CD4-positive, alpha-beta memory T cell (primary cell): ENCODE results near the gene GBE1. TPM values are rescaled to one million over a fixed set of nuclear protein-coding genes. Genes with fewer than 3 reads are reported as not detected.

Source experiments
- CTCF ChIA-PET: fragments of 350-600 bp; sonication (Branson Sonifier 250); formaldehyde crosslinking; loops from one replicate; lab custom pipeline; 2021; ENCODE audit warnings: inconsistent platforms; ENCODE audit not compliant: partially characterized antibody; lab: Charles Lee
- POLR2A ChIA-PET: fragments of 350-600 bp; sonication (Branson Sonifier 250); formaldehyde crosslinking; loops from one replicate; lab custom pipeline; 2021; ENCODE audit not compliant: partially characterized antibody; lab: Charles Lee
- DNase-seq, 5 donors: peaks; one replicate each; pipeline versions ENCODE4 v3.0.0 to v3.0.0-alpha.2; 2020 to 2022; ENCODE audit warnings: mixed read lengths in 1 of 5
- H3K27ac ChIP-seq: one replicate; pipeline ENCODE4 v1.7.0; 2013; ENCODE audit warnings: low read depth, low read length
- H3K27me3 ChIP-seq: 2 replicates; pipeline ENCODE4 v1.7.0; 2013; ENCODE audit warnings: mild to moderate bottlenecking, low read length, moderate library complexity; ENCODE audit not compliant: insufficient read depth
- H3K36me3 ChIP-seq: 2 replicates; pipeline ENCODE4 v1.7.0; 2013; ENCODE audit warnings: mild to moderate bottlenecking, low read length, moderate library complexity; ENCODE audit not compliant: insufficient read depth
- H3K4me1 ChIP-seq: 2 replicates; pipeline ENCODE4 v1.7.0; 2013; ENCODE audit warnings: mild to moderate bottlenecking, low read length, moderate library complexity; ENCODE audit not compliant: insufficient read depth
- H3K4me3 ChIP-seq, 2 donors: one replicate each; pipeline ENCODE4 v1.7.0; 2013; ENCODE audit warnings: low read length in 2 of 2, mild to moderate bottlenecking in 1 of 2
- H3K9me3 ChIP-seq, 2 donors: one replicate each; pipeline ENCODE4 v1.7.0; 2013; ENCODE audit warnings: low read length in 2 of 2, control low read depth in 1 of 2; ENCODE audit not compliant: control insufficient read depth in 1 of 2
- H3K27ac Mint-ChIP-seq, 7 donors: one replicate each; pipeline ENCODE4 v1.8.0; 2020 to 2021; ENCODE audit warnings: mixed read lengths in 7 of 7, mild to moderate bottlenecking in 6 of 7, inconsistent platforms in 3 of 7, moderate library complexity in 3 of 7
- H3K27me3 Mint-ChIP-seq, 2 donors: one replicate each; pipeline ENCODE4 v1.8.0; 2020 to 2021; ENCODE audit warnings: mixed read lengths in 2 of 2
- H3K36me3 Mint-ChIP-seq, 2 donors: one replicate each; pipeline ENCODE4 v1.8.0; 2020 to 2021; ENCODE audit warnings: mixed read lengths in 2 of 2, inconsistent platforms in 1 of 2, mild to moderate bottlenecking in 1 of 2
- H3K4me1 Mint-ChIP-seq, 4 donors: one replicate each; pipeline ENCODE4 v1.8.0; 2020 to 2021; ENCODE audit warnings: mixed read lengths in 4 of 4, mild to moderate bottlenecking in 1 of 4
- H3K4me3 Mint-ChIP-seq, 8 donors: one replicate each; pipeline ENCODE4 v1.8.0; 2020 to 2021; ENCODE audit warnings: mixed read lengths in 8 of 8, mild to moderate bottlenecking in 7 of 8, moderate library complexity in 6 of 8, inconsistent platforms in 3 of 8
- H3K9me3 Mint-ChIP-seq, 8 donors: one replicate each; pipeline ENCODE4 v1.8.0; 2020 to 2021; ENCODE audit warnings: mixed read lengths in 8 of 8, mild to moderate bottlenecking in 5 of 8, inconsistent platforms in 3 of 8, moderate library complexity in 1 of 8
- intact Hi-C: fragments of 100-400 bp; cut with micrococcal nuclease; formaldehyde crosslinking; loops from one replicate; pipeline ENCODE4 v1.15.1; 2023
- polyA plus RNA-seq, 2 donors: library from polyadenylated mRNA; unstranded; fragments of 300-500 nt; fragmentation: Illumina TruSeq; gene quantifications; one replicate each; pipeline ENCODE4 v1.2.3, GENCODE V29; 2021
- total RNA-seq, 2 experiments: library from RNA; stranded (reverse); gene quantifications; one replicate each; pipeline ENCODE4 v1.2.3, GENCODE V29; 2021

The GBE1 gene
- total and polyA plus RNA-seq, 4 experiments from 2014 or later = 9.3 to 16.6 (median 11.0) TPM

DNA sequence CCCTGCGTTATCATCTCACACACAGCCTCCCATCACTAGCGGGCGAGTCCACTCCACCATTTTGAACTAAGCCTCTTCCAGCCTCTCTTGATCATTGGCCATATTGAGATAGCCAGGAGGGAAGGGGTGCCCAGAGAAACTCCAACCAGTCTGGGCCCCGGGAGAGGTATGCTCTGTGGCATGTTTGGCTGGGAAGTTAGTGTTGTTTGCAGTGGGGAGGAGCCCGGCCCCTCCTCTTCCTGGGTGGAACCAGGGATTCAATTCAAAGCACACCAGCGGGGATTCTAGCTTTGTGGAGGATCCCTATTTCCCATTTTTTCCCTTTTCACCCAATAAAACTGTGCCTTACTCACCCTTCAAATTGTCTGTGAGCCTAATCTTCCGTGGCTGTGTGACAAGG, 71.8 kb downstream of the GBE1 start:
- H3K36me3 Mint-ChIP-seq = peaks cover 0 to 20% of the 10 kb centered on the region in 2 donors
- ChIA-PET POLR2A (no interaction called here), CTCF (no interaction called here)
- Histone ChIP-seq H3K9me3 (no peaks in the 10 kb centered on the region), H3K27me3 (no peaks in the 10 kb centered on the region), H3K4me1 (no peaks in the 10 kb centered on the region), H3K27ac (no peak overlapping the region), H3K36me3 (no peaks in the 10 kb centered on the region), H3K4me3 (no peak overlapping the region)
- no peaks in the 10 kb centered on the region for H3K27me3 Mint-ChIP-seq
- H3K9me3 Mint-ChIP-seq = peaks cover 0 to 2% (median 0%) of the 10 kb centered on the region in 8 donors
- no peak for DNase-seq
- no peaks in the 10 kb centered on the region for H3K4me1 Mint-ChIP-seq
- intact Hi-C loops = no loop called here
- H3K4me3 Mint-ChIP-seq = no peak overlapping the region
- H3K27ac Mint-ChIP-seq = no peak overlapping the region

GRCh38 chr3:81684751-81685395, 76.6 kb downstream of the GBE1 start:
- intact Hi-C loops = no loop called here
- Histone ChIP-seq H3K27ac (no peak overlapping the region), H3K4me3 (no peak overlapping the region), H3K4me1 (no peaks in the 10 kb centered on the region), H3K36me3 (no peaks in the 10 kb centered on the region), H3K9me3 (no peaks in the 10 kb centered on the region), H3K27me3 (no peaks in the 10 kb centered on the region)
- no peak for DNase-seq
- Mint-ChIP-seq H3K9me3 (peaks cover 0 to under 1% (median 0%) of the 10 kb centered on the region in 8 donors), H3K4me1 (no peaks in the 10 kb centered on the region), H3K27ac (no peak overlapping the region), H3K27me3 (no peaks in the 10 kb centered on the region), H3K36me3 (peaks cover 3 to 37% of the 10 kb centered on the region in 2 donors), H3K4me3 (no peak overlapping the region)
- ChIA-PET CTCF (no interaction called here), POLR2A (no interaction called here)

GRCh38 chr3:81676706-81677456, 84.6 kb downstream of the GBE1 start:
- POLR2A ChIA-PET = no interaction called here
- no peaks in the 10 kb centered on the region for H3K36me3 ChIP-seq
- H3K4me1 ChIP-seq = no peaks in the 10 kb centered on the region
- no peaks in the 10 kb centered on the region for H3K27me3 Mint-ChIP-seq
- no peak overlapping the region for H3K4me3 ChIP-seq
- H3K27me3 ChIP-seq = no peaks in the 10 kb centered on the region
- no peak overlapping the region for H3K27ac Mint-ChIP-seq
- H3K36me3 Mint-ChIP-seq = peaks cover 3 to 14% of the 10 kb centered on the region in 2 donors
- DNase-seq = no peak
- no peaks in the 10 kb centered on the region for H3K9me3 Mint-ChIP-seq
- H3K4me3 Mint-ChIP-seq = no peak overlapping the region
- H3K27ac ChIP-seq = no peak overlapping the region
- CTCF ChIA-PET = interaction anchor here (1.0 kb wide), 1 partner anchor 13 kb away, joined by 3 read pairs; no protein-coding TSS in a partner anchor
- H3K4me1 Mint-ChIP-seq = no peaks in the 10 kb centered on the region
- H3K9me3 ChIP-seq = no peaks in the 10 kb centered on the region
- intact Hi-C loops = no loop called here

DNA sequence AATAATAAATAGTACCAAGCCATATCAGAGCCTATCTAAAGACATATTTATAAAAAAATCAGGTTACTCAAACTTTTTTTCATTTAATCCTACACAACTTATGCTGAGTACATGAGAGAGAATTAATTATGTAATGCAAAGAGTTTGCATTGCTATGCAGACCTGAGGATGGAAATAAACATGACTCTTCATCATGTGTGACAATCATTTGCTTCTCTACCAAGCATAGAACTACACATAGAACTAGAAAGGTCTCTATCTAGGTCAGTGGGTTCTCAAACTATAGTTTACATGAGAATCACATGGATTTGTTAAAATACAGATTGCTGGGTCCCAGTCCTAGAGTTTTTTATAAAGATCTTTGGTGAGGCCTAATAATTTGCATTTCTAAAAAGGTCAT, 86.8 kb downstream of the GBE1 start:
- peaks cover 0 to 3% of the 10 kb centered on the region in 2 donors for H3K36me3 Mint-ChIP-seq
- no peak overlapping the region for H3K4me3 Mint-ChIP-seq
- Histone ChIP-seq H3K4me3 (no peak overlapping the region), H3K36me3 (no peaks in the 10 kb centered on the region), H3K27ac (no peak overlapping the region), H3K4me1 (no peaks in the 10 kb centered on the region), H3K9me3 (no peaks in the 10 kb centered on the region), H3K27me3 (no peaks in the 10 kb centered on the region)
- no peaks in the 10 kb centered on the region for H3K4me1 Mint-ChIP-seq
- no peaks in the 10 kb centered on the region for H3K27me3 Mint-ChIP-seq
- ChIA-PET CTCF (no interaction called here), POLR2A (no interaction called here)
- intact Hi-C loops = no loop called here
- no peak for DNase-seq
- H3K9me3 Mint-ChIP-seq = no peaks in the 10 kb centered on the region
- no peak overlapping the region for H3K27ac Mint-ChIP-seq

GRCh38 chr3:81668283-81668682, 93.2 kb downstream of the GBE1 start:
- POLR2A ChIA-PET = no interaction called here
- Histone ChIP-seq H3K4me3 (no peak overlapping the region), H3K27me3 (no peaks in the 10 kb centered on the region), H3K4me1 (no peaks in the 10 kb centered on the region), H3K9me3 (no peaks in the 10 kb centered on the region), H3K27ac (no peak overlapping the region), H3K36me3 (no peaks in the 10 kb centered on the region)
- no peaks in the 10 kb centered on the region for H3K4me1 Mint-ChIP-seq
- no peak overlapping the region for H3K4me3 Mint-ChIP-seq
- no peaks in the 10 kb centered on the region for H3K9me3 Mint-ChIP-seq
- H3K36me3 Mint-ChIP-seq = no peaks in the 10 kb centered on the region
- intact Hi-C loops = no loop called here
- H3K27ac Mint-ChIP-seq = no peak overlapping the region
- CTCF ChIA-PET = interaction anchor here (0.7 to 1.4 kb wide), 4 partner anchors 11 to 465 kb away, joined by 3 to 8 read pairs (median 4); no protein-coding TSS in a partner anchor
- no peak for DNase-seq
- no peaks in the 10 kb centered on the region for H3K27me3 Mint-ChIP-seq

DNA sequence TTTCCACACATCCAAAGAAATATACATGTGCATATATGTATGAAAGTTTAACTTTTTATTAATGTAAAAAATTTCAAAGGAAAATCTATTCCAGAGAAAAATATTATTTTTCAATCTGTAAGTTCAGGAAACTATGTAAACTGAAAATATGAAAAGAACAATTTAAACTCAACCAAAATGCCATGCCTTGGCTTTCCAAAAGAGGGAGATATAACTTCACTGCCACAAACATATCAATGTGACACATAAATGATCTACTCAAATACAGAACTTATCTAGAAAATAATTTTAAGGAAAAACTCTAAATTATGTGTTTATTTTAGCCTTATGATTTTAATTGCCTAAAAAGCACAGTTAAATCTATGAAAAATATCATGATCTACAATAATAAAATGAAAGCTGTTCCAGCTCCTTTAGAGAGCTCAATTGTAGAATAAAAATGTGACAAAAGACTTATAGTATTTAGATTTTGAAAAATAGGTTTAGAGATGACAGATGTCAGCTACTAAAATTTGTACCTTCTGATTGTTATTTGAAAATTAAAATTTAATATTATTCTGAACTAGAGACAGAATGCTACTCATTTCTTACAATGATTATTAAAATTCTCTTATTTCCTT, 94.8 kb downstream of the GBE1 start:
- intact Hi-C loops = no loop called here
- no peak overlapping the region for H3K27ac ChIP-seq
- no peaks in the 10 kb centered on the region for H3K27me3 Mint-ChIP-seq
- H3K36me3 ChIP-seq = no peaks in the 10 kb centered on the region
- H3K4me3 Mint-ChIP-seq = no peak overlapping the region
- no peaks in the 10 kb centered on the region for H3K9me3 Mint-ChIP-seq
- ChIA-PET POLR2A (no interaction called here), CTCF (interaction anchor here (1.1 to 1.6 kb wide), 5 partner anchors 9 to 467 kb away, joined by 4 to 10 read pairs (median 4); no protein-coding TSS in a partner anchor)
- no peak overlapping the region for H3K4me3 ChIP-seq
- H3K27me3 ChIP-seq = no peaks in the 10 kb centered on the region
- no peaks in the 10 kb centered on the region for H3K4me1 ChIP-seq
- no peaks in the 10 kb centered on the region for H3K36me3 Mint-ChIP-seq
- H3K27ac Mint-ChIP-seq = no peak overlapping the region
- DNase-seq = peak in 2 of 5 donors; percentile 3 to 8
- no peaks in the 10 kb centered on the region for H3K4me1 Mint-ChIP-seq
- no peaks in the 10 kb centered on the region for H3K9me3 ChIP-seq

DNA sequence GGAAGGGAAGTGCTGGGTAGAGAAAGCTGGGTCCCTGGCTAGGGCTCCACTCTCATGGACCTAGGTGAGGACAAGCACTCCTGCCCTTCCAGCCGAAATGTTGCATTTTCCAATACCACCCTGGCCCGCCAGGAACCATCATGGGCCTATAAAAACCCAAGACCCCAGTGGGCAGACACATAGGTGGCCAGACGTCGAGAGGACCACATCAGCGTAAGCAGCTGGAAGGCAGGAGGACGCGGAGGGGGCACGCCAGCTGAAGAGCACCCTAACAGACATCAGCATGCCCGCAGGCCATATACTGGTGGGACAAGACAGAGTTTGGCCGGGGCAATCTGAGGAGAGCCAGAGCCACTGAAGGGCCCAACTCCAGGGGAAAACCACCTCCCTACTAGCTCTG, 98.3 kb downstream of the GBE1 start:
- Mint-ChIP-seq H3K27ac (no peak overlapping the region), H3K27me3 (no peaks in the 10 kb centered on the region), H3K4me1 (no peaks in the 10 kb centered on the region), H3K4me3 (no peak overlapping the region), H3K36me3 (peaks cover 0 to 5% of the 10 kb centered on the region in 2 donors), H3K9me3 (no peaks in the 10 kb centered on the region)
- no peaks in the 10 kb centered on the region for H3K36me3 ChIP-seq
- intact Hi-C loops = no loop called here
- POLR2A ChIA-PET = no interaction called here
- CTCF ChIA-PET = interaction anchor here (1.3 kb wide), 1 partner anchor 14 kb away, joined by 3 read pairs; no protein-coding TSS in a partner anchor
- no peak overlapping the region for H3K4me3 ChIP-seq
- no peak overlapping the region for H3K27ac ChIP-seq
- H3K4me1 ChIP-seq = no peaks in the 10 kb centered on the region
- H3K27me3 ChIP-seq = no peaks in the 10 kb centered on the region
- no peak for DNase-seq
- no peaks in the 10 kb centered on the region for H3K9me3 ChIP-seq
